A549 (cell line): ENCODE data around the gene GJA4.

Experiments
- CBX2 ChIP-seq: fragments of 200-600 bp; sonication (generic); IDR thresholded peaks from 2 replicates; pipeline ENCODE4 v1.6.1; 2016; ENCODE audit warnings: low read depth, mild to moderate bottlenecking, borderline replicate concordance
- CEBPB ChIP-seq, 2 experiments: fragments of >200 bp in 1 of 2; sonication (Bioruptor Twin) in 1 of 2; formaldehyde crosslinking in 1 of 2; IDR thresholded peaks; 2 replicates each; pipeline ENCODE4 v1.6.1; 2012 to 2016
- CTCF ChIP-seq: fragments of >200 bp; sonication (Bioruptor Twin); formaldehyde crosslinking; IDR thresholded peaks from 3 replicates; pipeline ENCODE4 v1.5.1; 2016
- E2F6 ChIP-seq: IDR thresholded peaks from 2 replicates; pipeline ENCODE4 v1.6.1; 2012; ENCODE audit warnings: low read depth, borderline replicate concordance
- EP300 ChIP-seq, 2 experiments: fragments of >200 bp; sonication (Bioruptor Twin); formaldehyde crosslinking; IDR thresholded peaks; 2 replicates in 1 of 2; 3 replicates in 1 of 2; pipeline ENCODE4 v1.6.1; 2016 to 2017
- MAX ChIP-seq: IDR thresholded peaks from 2 replicates; pipeline ENCODE4 v1.6.1; 2012
- MAZ ChIP-seq: fragments of 150-350 bp; IDR thresholded peaks from 2 replicates; pipeline ENCODE4 v1.6.1; 2014; ENCODE audit warnings: antibody characterized with exemption, low read depth, low read length, borderline replicate concordance
- NPAS2 ChIP-seq: fragments of 250-450 bp; sonication (Bioruptor Pico); IDR thresholded peaks from 2 replicates; pipeline ENCODE4 v1.8.0; 2022; ENCODE audit warnings: mild to moderate bottlenecking, moderate library complexity, borderline replicate concordance
- PHF8 ChIP-seq: fragments of 200-600 bp; sonication (generic); IDR thresholded peaks from 2 replicates; pipeline ENCODE4 v1.6.1; 2016; ENCODE audit warnings: low read depth, mild to moderate bottlenecking, antibody characterized with exemption, moderate library complexity, borderline replicate concordance
- POLR2A ChIP-seq: IDR thresholded peaks from 2 replicates; pipeline ENCODE4 v1.6.1; 2012; ENCODE audit warnings: mild to moderate bottlenecking, low read length
- REST ChIP-seq: fragments of 200-600 bp; sonication (generic); IDR thresholded peaks from 2 replicates; pipeline ENCODE4 v1.6.1; 2016; ENCODE audit warnings: antibody characterized with exemption, mild to moderate bottlenecking, moderate library complexity
- SMC3 ChIP-seq: fragments of >200 bp; sonication (Bioruptor Twin); formaldehyde crosslinking; IDR thresholded peaks from 3 replicates; pipeline ENCODE4 v1.6.1; 2018; ENCODE audit warnings: inconsistent platforms
- TP53 ChIP-seq: fragments of 250-450 bp; sonication (Bioruptor Pico); IDR thresholded peaks from 2 replicates; pipeline ENCODE4 v1.5.0; 2021; ENCODE audit warnings: mild to moderate bottlenecking, moderate library complexity
- TF ChIP-seq, protein P1 (sequence below): fragments of 150-350 bp; IDR thresholded peaks from 2 replicates; pipeline ENCODE4 v1.6.1; 2014; ENCODE audit warnings: low read depth, mild to moderate bottlenecking, low read length

GRCh38 chr1:34844252-34844634 lies 51.4 kb downstream of the GJA4 start:
- TF ChIP-seq SMC3: no peak
- no peak for TF ChIP-seq CTCF
- no peak for TF ChIP-seq REST
- no peak for TF ChIP-seq CBX2
- TF ChIP-seq, protein P1, sequence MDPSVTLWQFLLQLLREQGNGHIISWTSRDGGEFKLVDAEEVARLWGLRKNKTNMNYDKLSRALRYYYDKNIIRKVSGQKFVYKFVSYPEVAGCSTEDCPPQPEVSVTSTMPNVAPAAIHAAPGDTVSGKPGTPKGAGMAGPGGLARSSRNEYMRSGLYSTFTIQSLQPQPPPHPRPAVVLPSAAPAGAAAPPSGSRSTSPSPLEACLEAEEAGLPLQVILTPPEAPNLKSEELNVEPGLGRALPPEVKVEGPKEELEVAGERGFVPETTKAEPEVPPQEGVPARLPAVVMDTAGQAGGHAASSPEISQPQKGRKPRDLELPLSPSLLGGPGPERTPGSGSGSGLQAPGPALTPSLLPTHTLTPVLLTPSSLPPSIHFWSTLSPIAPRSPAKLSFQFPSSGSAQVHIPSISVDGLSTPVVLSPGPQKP: no peak
- TF ChIP-seq MAX: no peak
- no peak for TF ChIP-seq CEBPB (IDR thresholded peaks at IDR 0.05)
- TF ChIP-seq POLR2A: no peak
- TF ChIP-seq NPAS2 (CRISPR knock-in tag): no peak
- TF ChIP-seq PHF8: no peak
- no peak for TF ChIP-seq MAZ
- no peak for TF ChIP-seq E2F6
- no peak for TF ChIP-seq EP300 (IDR thresholded peaks at IDR 0.05)
- no peak for TF ChIP-seq TP53
